Breast epithelium (tissue), 4 donors: ENCODE results near the gene LTBP2. TPM values are rescaled to one million over a fixed set of nuclear protein-coding genes. Genes with fewer than 3 reads are reported as not detected.

Experiments
- DNase-seq, 2 donors: peaks; one replicate each; pipeline ENCODE4 v3.0.0-alpha.2; 2019; ENCODE audit warnings: low spot score in 2 of 2
- H3K27ac ChIP-seq, 2 donors: fragments of 200-600 bp; sonication (generic) in 1 of 2; one replicate each; pipeline ENCODE4 v1.5.1; 2016 to 2019; ENCODE audit warnings: mild to moderate bottlenecking in 1 of 2
- H3K27me3 ChIP-seq, 2 donors: fragments of 200-600 bp; sonication (generic) in 1 of 2; one replicate each; pipeline versions ENCODE4 v1.5.1 to v1.6.0; 2017 to 2019; ENCODE audit warnings: control low read depth in 1 of 2, mild to moderate bottlenecking in 1 of 2
- H3K36me3 ChIP-seq: fragments of 200-600 bp; one replicate; pipeline ENCODE4 v1.5.1; 2019
- H3K4me1 ChIP-seq, 2 donors: fragments of 200-600 bp; sonication (generic); one replicate each; pipeline ENCODE4 v1.5.1; 2016 to 2019; ENCODE audit warnings: control low read depth in 1 of 2
- H3K4me3 ChIP-seq, 3 donors: fragments of 200-600 bp; sonication (generic); 1 replicate in 2 of 3; 2 replicates in 1 of 3; pipeline ENCODE4 v1.5.1; 2016 to 2019; ENCODE audit warnings: mild to moderate bottlenecking in 3 of 3, moderate library complexity in 2 of 3
- H3K9me3 ChIP-seq, 2 donors: fragments of 200-600 bp; sonication (generic) in 1 of 2; one replicate each; pipeline ENCODE4 v1.5.1; 2016 to 2019; ENCODE audit warnings: control low read depth in 1 of 2
- CTCF ChIP-seq, 3 donors: fragments of 450-650 bp; IDR thresholded peaks; one replicate each; pipeline ENCODE4 v1.5.1; 2016 to 2017; ENCODE audit warnings: antibody characterized with exemption in 3 of 3, mild to moderate bottlenecking in 3 of 3, moderate library complexity in 3 of 3
- POLR2A ChIP-seq: fragments of 450-650 bp; IDR thresholded peaks from one replicate; pipeline ENCODE4 v1.6.1; 2016; ENCODE audit warnings: antibody characterized with exemption, mild to moderate bottlenecking, moderate library complexity
- POLR2AphosphoS5 ChIP-seq, 3 donors: sonication (generic); formaldehyde crosslinking; IDR thresholded peaks; one replicate each; pipeline ENCODE4 v1.6.1; 2017; ENCODE audit warnings: antibody characterized with exemption in 3 of 3
- intact Hi-C: fragments of 100-400 bp; cut with DNase I; formaldehyde crosslinking; loops from one replicate; pipeline ENCODE4 v1.15.1; 2023; ENCODE audit warnings: low total_unique reads
- total RNA-seq, 3 donors: library from RNA; depleted of rRNA; stranded (reverse); fragments of >200 nt; gene quantifications; one replicate each; pipeline ENCODE4 v1.1.0, GENCODE V29; 2016

LTBP2 gene
- total RNA-seq, 3 donors from 2014 or later, result 34.7 to 91.1 (median 79.0) TPM

DNA sequence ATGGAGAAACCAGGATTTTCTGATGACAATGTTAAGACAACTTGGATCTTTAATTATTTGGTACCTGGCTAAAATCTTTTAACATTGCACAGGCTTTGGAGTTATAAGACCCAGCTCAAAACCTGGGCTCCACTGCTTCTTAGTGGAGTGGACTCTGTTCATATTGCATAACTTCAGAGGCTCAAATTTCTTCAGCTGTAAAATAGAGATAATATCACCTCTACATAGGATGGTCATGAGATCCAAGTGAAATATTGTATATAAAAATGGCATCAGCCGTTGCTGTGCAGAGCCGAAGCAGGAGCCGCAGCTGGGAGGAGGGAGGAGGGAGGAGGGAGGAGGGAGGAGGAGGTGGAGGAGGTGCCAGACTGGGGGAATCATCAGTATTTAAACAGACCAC, 129.5 kb downstream of the LTBP2 start:
- peaks cover 17% of the 10 kb centered on the region for H3K36me3 ChIP-seq
- intact Hi-C loops, result loop anchor here (10.0 kb wide), 1 partner anchor 128 kb away; no protein-coding TSS in a partner anchor

DNA sequence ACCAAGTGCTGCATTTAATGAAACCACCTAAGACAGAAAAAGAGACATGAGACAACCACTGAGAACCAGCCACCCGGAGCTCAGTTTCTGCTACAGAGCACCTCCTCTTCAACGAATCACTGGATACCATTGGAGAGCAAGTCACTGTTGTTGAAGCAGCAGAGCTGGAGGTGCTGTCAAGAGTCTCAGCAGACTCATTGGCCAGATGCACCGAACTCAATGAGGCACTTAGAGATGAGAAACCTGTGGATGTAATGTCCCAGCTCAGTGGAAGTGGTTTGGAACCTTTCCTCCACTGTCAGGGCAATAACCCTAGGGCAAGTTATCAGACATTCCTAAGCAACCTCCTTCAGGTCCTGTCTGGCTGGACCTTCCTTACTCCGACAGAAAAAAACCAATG, 132.0 kb downstream of the LTBP2 start:
- Histone ChIP-seq H3K4me3 (no peak overlapping the region), H3K27ac (no peak overlapping the region), H3K9me3 (no peaks in the 10 kb centered on the region), H3K36me3 (peaks cover 17% of the 10 kb centered on the region), H3K27me3 (no peaks in the 10 kb centered on the region), H3K4me1 (no peaks in the 10 kb centered on the region)
- intact Hi-C loops, result loop anchor here (10.0 kb wide), 1 partner anchor 125 kb away; no protein-coding TSS in a partner anchor
- no peak for DNase-seq
- TF ChIP-seq POLR2AphosphoS5 (IDR thresholded peaks at IDR 0.05) (no peak), CTCF (IDR thresholded peaks at IDR 0.05) (no peak), POLR2A (no peak)

More for the DNA sequence above, 129.5 kb downstream of the LTBP2 start:
- Histone ChIP-seq H3K4me3 (no peak overlapping the region), H3K27ac (no peak overlapping the region), H3K9me3 (no peaks in the 10 kb centered on the region), H3K27me3 (no peaks in the 10 kb centered on the region), H3K4me1 (no peaks in the 10 kb centered on the region)
- no peak for DNase-seq
- TF ChIP-seq POLR2AphosphoS5 (IDR thresholded peaks at IDR 0.05) (no peak), CTCF (IDR thresholded peaks at IDR 0.05) (no peak), POLR2A (no peak)

- Histone ChIP-seq H3K4me1 (no peaks in the 10 kb centered on the region), H3K27me3 (no peaks in the 10 kb centered on the region), H3K9me3 (no peaks in the 10 kb centered on the region), H3K27ac (no peak overlapping the region), H3K4me3 (no peak overlapping the region), H3K36me3 (peaks cover 17% of the 10 kb centered on the region)
- no peak for TF ChIP-seq POLR2AphosphoS5 (IDR thresholded peaks at IDR 0.05)
- TF ChIP-seq POLR2A, result no peak
- TF ChIP-seq CTCF (IDR thresholded peaks at IDR 0.05), result peak; percentile 21 to 58 (median 58)
- DNase-seq, result no peak
- intact Hi-C loops, result no loop called here
These were observed 132.9 kb downstream of the LTBP2 start for GRCh38 chr14:74478996-74479635.

DNA sequence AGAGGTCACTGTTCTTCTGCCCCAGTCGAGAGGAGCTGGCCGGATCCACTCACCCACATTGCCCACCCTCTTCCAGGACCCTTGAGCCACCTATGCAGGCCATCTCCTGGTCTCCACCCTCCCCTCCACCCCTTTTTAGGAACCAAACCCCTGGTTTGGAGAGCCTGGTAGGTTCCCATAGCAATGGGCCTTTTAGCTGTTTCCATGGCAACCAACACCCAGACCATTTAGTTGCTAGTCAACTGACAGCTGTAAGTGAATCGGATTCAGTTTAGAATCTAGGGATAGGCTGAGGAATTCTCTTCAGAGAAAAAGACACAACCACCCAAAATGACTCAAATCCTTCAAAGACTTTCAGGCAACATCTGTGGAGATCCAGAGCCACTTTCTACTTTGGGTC, 135.4 kb downstream of the LTBP2 start:
- Histone ChIP-seq H3K4me3 (no peak overlapping the region), H3K36me3 (peaks cover 15% of the 10 kb centered on the region), H3K4me1 (no peaks in the 10 kb centered on the region), H3K27me3 (no peaks in the 10 kb centered on the region), H3K9me3 (no peaks in the 10 kb centered on the region), H3K27ac (no peak overlapping the region)
- TF ChIP-seq POLR2A, result no peak
- TF ChIP-seq CTCF (IDR thresholded peaks at IDR 0.05), result no peak
- no peak for TF ChIP-seq POLR2AphosphoS5 (IDR thresholded peaks at IDR 0.05)
- DNase-seq, result no peak
- intact Hi-C loops, result no loop called here

- intact Hi-C loops, result no loop called here
- DNase-seq, result no peak
- H3K27ac ChIP-seq, result peak overlapping the region in 1 of 2 donors; percentile 28
- no peaks in the 10 kb centered on the region for H3K4me1 ChIP-seq
- peaks cover 10% of the 10 kb centered on the region for H3K36me3 ChIP-seq
- no peak overlapping the region for H3K4me3 ChIP-seq
- H3K27me3 ChIP-seq, result no peaks in the 10 kb centered on the region
- no peaks in the 10 kb centered on the region for H3K9me3 ChIP-seq
- TF ChIP-seq POLR2AphosphoS5 (IDR thresholded peaks at IDR 0.05), result no peak
- no peak for TF ChIP-seq CTCF (IDR thresholded peaks at IDR 0.05)
- TF ChIP-seq POLR2A, result no peak
These were observed 135.9 kb downstream of the LTBP2 start for GRCh38 chr14:74476107-74476506.
